ENCODE data around the gene CAMK2A. TPM values are rescaled to one million over a fixed set of nuclear protein-coding genes. Genes with fewer than 3 reads are reported as not detected.

CAMK2A gene
- total and polyA plus RNA-seq, 2 of the 4 experiments (the other 2 are of a cell fraction): 0.18 to 0.19 TPM

GRCh38 chr5:150254363-150254762 lies 35.2 kb downstream of the CAMK2A start:
- Histone ChIP-seq H4K5ac (ENCODE audit: low read depth, low read length) (no peak overlapping the region), H2BK5ac (ENCODE audit: low read depth, low read length, poor library complexity, severe bottlenecking) (no peak overlapping the region), H3K18ac (ENCODE audit: low read depth, low read length) (no peak overlapping the region), H2AK5ac (ENCODE audit: low read depth, low read length) (no peak overlapping the region), H3K56ac (ENCODE audit: extremely low read depth, insufficient read depth, low read length) (no peak overlapping the region), H3K23ac (ENCODE audit: low read depth, low read length) (no peak overlapping the region), H2AFZ (replicated peaks; ENCODE audit: low read length, poor library complexity) (no peak overlapping the region), H3K4me1 (ENCODE audit: control insufficient read depth, insufficient read depth, low read length) (peaks cover 2% of the 10 kb centered on the region; the same call in 1 of the 2 replicates), H2BK120ac (ENCODE audit: low read depth, low read length) (no peak overlapping the region), H3K4me2 (ENCODE audit: low read depth, low read length) (no peak overlapping the region), H4K20me1 (ENCODE audit: insufficient read depth, low read length) (no peaks in the 10 kb centered on the region), H3K9ac (ENCODE audit: low read depth, low read length) (no peak overlapping the region), H2BK20ac (ENCODE audit: low read depth, low read length) (no peak overlapping the region), H3K14ac (replicated peaks; ENCODE audit: low read depth, low read length) (no peak overlapping the region), H3K4me3 (ENCODE audit: insufficient read depth, low read depth, low read length) (no peak overlapping the region), H2AK9ac (replicated peaks; ENCODE audit: low read depth, low read length, poor library complexity) (no peak overlapping the region), H3K36me3 (ENCODE audit: control insufficient read depth, insufficient read depth, low read length) (no peaks in the 10 kb centered on the region), H4K91ac (ENCODE audit: insufficient read depth, low read depth, low read length) (no peak overlapping the region), H3K9me3 (ENCODE audit: control insufficient read depth, insufficient read depth, low read length) (no peaks in the 10 kb centered on the region), H4K8ac (ENCODE audit: low read depth in 2 of 2, low read length in 2 of 2) (no peak overlapping the region), H3K9me1 (ENCODE audit: insufficient read depth, low read length) (no peaks in the 10 kb centered on the region), H3K79me1 (ENCODE audit: low read depth in 1 of 2, low read length in 2 of 2) (no peaks in the 10 kb centered on the region), H3K27ac (ENCODE audit: insufficient read depth, low read length) (no peak overlapping the region), H2BK15ac (ENCODE audit: low read depth, low read length) (no peak overlapping the region), H3K27me3 (ENCODE audit: control insufficient read depth, insufficient read depth, low read length) (no peaks in the 10 kb centered on the region; the same call in 1 of the 2 replicates), H3K4ac (ENCODE audit: low read depth, low read length) (no peak overlapping the region)
- no peak for ATAC-seq (ENCODE audit: low read depth)
- dilution Hi-C loops (cut with HindIII; ENCODE audit: low sequenced_read_pairs, unreplicated experiment): no loop called here
- ChIA-PET CTCF (no interaction called here), POLR2A (ENCODE audit: unreplicated experiment) (no interaction called here)
- intact Hi-C loops (cut with micrococcal nuclease): no loop called here
- in situ Hi-C loops (cut with MboI; ENCODE audit: low sequenced_read_pairs): no loop called here
- no peak for DNase-seq
- BruUV-seq (replicated peaks): no TSS peak
- TF ChIP-seq RCOR1 (IDR thresholded peaks at IDR 0.05; ENCODE audit: insufficient replicate concordance, low read length) (no peak), RFX5 (IDR thresholded peaks at IDR 0.05; ENCODE audit: low read depth, low read length) (no peak), POLR2A (IDR thresholded peaks at IDR 0.05; ENCODE audit: low read depth, low read length) (no peak), CHD1 (IDR thresholded peaks at IDR 0.05; ENCODE audit: low read depth, low read length) (no peak), NFE2L2 (IDR thresholded peaks at IDR 0.05; ENCODE audit: low read depth, low read length) (no peak), ELK1 (IDR thresholded peaks at IDR 0.05; ENCODE audit: borderline replicate concordance, low read depth, low read length) (no peak), FOS (IDR thresholded peaks at IDR 0.05; ENCODE audit: low read depth, low read length) (no peak), MAFK (IDR thresholded peaks at IDR 0.05; ENCODE audit: low read depth, low read length) (no peak), MAZ (IDR thresholded peaks at IDR 0.05; ENCODE audit: borderline replicate concordance, low read depth, low read length) (no peak), USF2 (IDR thresholded peaks at IDR 0.05; ENCODE audit: low read depth, low read length) (no peak), SMC3 (IDR thresholded peaks at IDR 0.05; ENCODE audit: low read depth, low read length) (no peak), CTCF (conservative IDR thresholded peaks at IDR 0.05; ENCODE audit: low read depth, low read length) (no peak), MXI1 (IDR thresholded peaks at IDR 0.05; ENCODE audit: borderline replicate concordance, low read depth, low read length) (no peak), RAD21 (IDR thresholded peaks at IDR 0.05; ENCODE audit: low read length) (no peak), CEBPB (IDR thresholded peaks at IDR 0.05; ENCODE audit: low read depth, low read length) (no peak), BHLHE40 (IDR thresholded peaks at IDR 0.05; ENCODE audit: low read depth, low read length) (no peak)
- 20% methylated on average over 1 of the region's 7 CpGs; no CpG with 5 or more reads in 1 of the 2 experiments for WGBS, 2 experiments (ENCODE audit: extremely low coverage in 2 of 2, insufficient read length in 1 of 2)

Measured in IMR-90 (cell line).